Chondrocyte (in vitro differentiated cells): Measurements from ENCODE around the gene CACNB2. TPM values are rescaled to one million over a fixed set of nuclear protein-coding genes. Genes with fewer than 3 reads are reported as not detected.

Source experiments
- DNase-seq: peaks from one replicate; pipeline ENCODE4 v3.0.0; 2021; ENCODE audit warnings: mixed read lengths, low spot score
- H3K27ac Mint-ChIP-seq: one replicate; pipeline ENCODE4 v1.8.0; 2021; ENCODE audit warnings: mild to moderate bottlenecking, moderate library complexity, mixed read lengths; ENCODE audit not compliant: unreplicated experiment
- H3K27me3 Mint-ChIP-seq: 2 replicates; pipeline ENCODE4 v1.8.0; 2021; ENCODE audit warnings: low read depth, mixed read lengths
- H3K36me3 Mint-ChIP-seq: 2 replicates; pipeline ENCODE4 v1.8.0; 2021; ENCODE audit warnings: low read depth, mixed read lengths
- H3K4me1 Mint-ChIP-seq: 2 replicates; pipeline ENCODE4 v1.8.0; 2021; ENCODE audit warnings: low read depth, mild to moderate bottlenecking, mixed read lengths
- H3K4me3 Mint-ChIP-seq: one replicate; pipeline ENCODE4 v1.8.0; 2021; ENCODE audit warnings: mild to moderate bottlenecking, moderate library complexity, mixed read lengths; ENCODE audit not compliant: unreplicated experiment
- H3K9me3 Mint-ChIP-seq: 2 replicates; pipeline ENCODE4 v1.8.0; 2021; ENCODE audit warnings: low read depth, mixed read lengths
- total RNA-seq: library from RNA; stranded (reverse); gene quantifications from 3 replicates; pipeline ENCODE4 v1.2.1, GENCODE V29; 2021
- TF ChIP-seq, protein P1 (sequence below): fragments of 200-600 bp; sonication (generic); IDR thresholded peaks from 2 replicates; pipeline ENCODE4 v1.5.0; 2021; ENCODE audit warnings: antibody characterized with exemption, mild to moderate bottlenecking, moderate library complexity

Gene CACNB2
- total RNA-seq, 1 donor from 2014 or later, result 0.25 TPM

GRCh38 chr10:18401416-18402195 lies 261.4 kb downstream of the CACNB2 start:
- peaks cover 10% of the 10 kb centered on the region for H3K4me1 Mint-ChIP-seq
- H3K9me3 Mint-ChIP-seq, result no peaks in the 10 kb centered on the region
- no peaks in the 10 kb centered on the region for H3K36me3 Mint-ChIP-seq
- H3K27me3 Mint-ChIP-seq, result peaks cover 39% of the 10 kb centered on the region
- no peak for DNase-seq
- TF ChIP-seq, protein P1, sequence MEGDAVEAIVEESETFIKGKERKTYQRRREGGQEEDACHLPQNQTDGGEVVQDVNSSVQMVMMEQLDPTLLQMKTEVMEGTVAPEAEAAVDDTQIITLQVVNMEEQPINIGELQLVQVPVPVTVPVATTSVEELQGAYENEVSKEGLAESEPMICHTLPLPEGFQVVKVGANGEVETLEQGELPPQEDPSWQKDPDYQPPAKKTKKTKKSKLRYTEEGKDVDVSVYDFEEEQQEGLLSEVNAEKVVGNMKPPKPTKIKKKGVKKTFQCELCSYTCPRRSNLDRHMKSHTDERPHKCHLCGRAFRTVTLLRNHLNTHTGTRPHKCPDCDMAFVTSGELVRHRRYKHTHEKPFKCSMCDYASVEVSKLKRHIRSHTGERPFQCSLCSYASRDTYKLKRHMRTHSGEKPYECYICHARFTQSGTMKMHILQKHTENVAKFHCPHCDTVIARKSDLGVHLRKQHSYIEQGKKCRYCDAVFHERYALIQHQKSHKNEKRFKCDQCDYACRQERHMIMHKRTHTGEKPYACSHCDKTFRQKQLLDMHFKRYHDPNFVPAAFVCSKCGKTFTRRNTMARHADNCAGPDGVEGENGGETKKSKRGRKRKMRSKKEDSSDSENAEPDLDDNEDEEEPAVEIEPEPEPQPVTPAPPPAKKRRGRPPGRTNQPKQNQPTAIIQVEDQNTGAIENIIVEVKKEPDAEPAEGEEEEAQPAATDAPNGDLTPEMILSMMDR, result no peak
- H3K4me3 Mint-ChIP-seq, result no peak overlapping the region
- no peak overlapping the region for H3K27ac Mint-ChIP-seq

- Mint-ChIP-seq H3K9me3 (no peaks in the 10 kb centered on the region), H3K27ac (no peak overlapping the region), H3K4me3 (no peak overlapping the region), H3K27me3 (peaks cover 39% of the 10 kb centered on the region), H3K36me3 (no peaks in the 10 kb centered on the region), H3K4me1 (peaks cover 10% of the 10 kb centered on the region)
- DNase-seq, result no peak
- TF ChIP-seq, protein P1, result no peak
Measured at GRCh38 chr10:18402853-18403252, 262.6 kb downstream of the CACNB2 start.

GRCh38 chr10:18404530-18404929 lies 264.3 kb downstream of the CACNB2 start:
- H3K36me3 Mint-ChIP-seq, result no peaks in the 10 kb centered on the region
- DNase-seq, result no peak
- no peak overlapping the region for H3K27ac Mint-ChIP-seq
- H3K27me3 Mint-ChIP-seq, result peaks cover 33% of the 10 kb centered on the region
- H3K9me3 Mint-ChIP-seq, result no peaks in the 10 kb centered on the region
- H3K4me3 Mint-ChIP-seq, result no peak overlapping the region
- TF ChIP-seq, protein P1, result no peak
- peaks cover 10% of the 10 kb centered on the region for H3K4me1 Mint-ChIP-seq

- Mint-ChIP-seq H3K27ac (no peak overlapping the region), H3K4me1 (no peaks in the 10 kb centered on the region), H3K36me3 (no peaks in the 10 kb centered on the region), H3K27me3 (peaks cover 22% of the 10 kb centered on the region), H3K9me3 (no peaks in the 10 kb centered on the region), H3K4me3 (no peak overlapping the region)
- no peak for DNase-seq
- TF ChIP-seq, protein P1, result no peak
Measured at GRCh38 chr10:18406136-18406535, 265.9 kb downstream of the CACNB2 start.

- peaks cover 1% of the 10 kb centered on the region for H3K36me3 Mint-ChIP-seq
- no peaks in the 10 kb centered on the region for H3K9me3 Mint-ChIP-seq
- no peak for DNase-seq
- H3K27me3 Mint-ChIP-seq, result peaks cover 16% of the 10 kb centered on the region
- no peaks in the 10 kb centered on the region for H3K4me1 Mint-ChIP-seq
- TF ChIP-seq, protein P1, result no peak
- H3K27ac Mint-ChIP-seq, result no peak overlapping the region
- H3K4me3 Mint-ChIP-seq, result no peak overlapping the region
Measured at GRCh38 chr10:18409599-18410397, 269.6 kb downstream of the CACNB2 start.
